Neuronal stem cell (in vitro differentiated cells): ENCODE measurements around the gene SLC25A11.

Experiments used
- DNase-seq: peaks from one replicate; pipeline ENCODE4 v3.0.0-alpha.2; 2013; ENCODE audit warnings: low spot score
- H2AFZ ChIP-seq: one replicate; pipeline ENCODE4 v1.6.1; 2013; ENCODE audit warnings: mild to moderate bottlenecking, low read length, inconsistent platforms
- H2AK5ac ChIP-seq: 2 replicates; pipeline ENCODE4 v1.6.1; 2013; ENCODE audit warnings: low read depth, mild to moderate bottlenecking, inconsistent platforms, low read length, moderate library complexity, mixed read lengths
- H2BK120ac ChIP-seq: 2 replicates; pipeline ENCODE4 v1.6.1; 2013; ENCODE audit warnings: low read depth, mild to moderate bottlenecking, inconsistent platforms, low read length, moderate library complexity, mixed read lengths
- H2BK12ac ChIP-seq: one replicate; pipeline ENCODE4 v1.6.1; 2013; ENCODE audit warnings: low read length, inconsistent platforms
- H2BK15ac ChIP-seq: 2 replicates; pipeline ENCODE4 v1.6.1; 2013; ENCODE audit warnings: mild to moderate bottlenecking, low read length, inconsistent platforms, mixed read lengths
- H2BK5ac ChIP-seq: one replicate; pipeline ENCODE4 v1.6.1; 2013; ENCODE audit warnings: inconsistent platforms, mild to moderate bottlenecking, low read length, moderate library complexity
- H3K14ac ChIP-seq: one replicate; pipeline ENCODE4 v1.6.1; 2013; ENCODE audit warnings: low read length, inconsistent platforms
- H3K18ac ChIP-seq: 2 replicates; pipeline ENCODE4 v1.6.1; 2013; ENCODE audit warnings: low read length, inconsistent platforms
- H3K23ac ChIP-seq: 2 replicates; pipeline ENCODE4 v1.6.1; 2013; ENCODE audit warnings: low read depth, mild to moderate bottlenecking, mixed read lengths, low read length, inconsistent platforms; ENCODE audit not compliant: poor library complexity
- H3K27ac ChIP-seq: replicated peaks from 3 replicates; pipeline ENCODE4 v1.5.1; 2013; ENCODE audit warnings: low read length, inconsistent platforms
- H3K27me3 ChIP-seq, 3 experiments: 2 replicates each; pipeline ENCODE4 v1.6.1; 2013; ENCODE audit warnings: low read length in 3 of 3, mild to moderate bottlenecking in 2 of 3, inconsistent platforms in 1 of 3, low read depth in 1 of 3, mixed read lengths in 1 of 3, moderate library complexity in 1 of 3; ENCODE audit not compliant: control insufficient read depth in 3 of 3, insufficient read depth in 3 of 3
- H3K36me3 ChIP-seq, 2 donors: replicated peaks in 1 of 2; 2 replicates each; pipeline ENCODE4 v1.6.1; 2013; ENCODE audit warnings: low read length in 2 of 2; ENCODE audit not compliant: control insufficient read depth in 2 of 2, insufficient read depth in 2 of 2
- H3K4ac ChIP-seq: 2 replicates; pipeline ENCODE4 v1.6.1; 2013; ENCODE audit warnings: inconsistent platforms, mild to moderate bottlenecking, low read length, moderate library complexity
- H3K4me1 ChIP-seq, 2 donors: 1 replicate in 1 of 2; 2 replicates in 1 of 2; pipeline ENCODE4 v1.6.1; 2013; ENCODE audit warnings: low read length in 2 of 2, low read depth in 1 of 2; ENCODE audit not compliant: control insufficient read depth in 2 of 2, insufficient read depth in 1 of 2
- H3K4me2 ChIP-seq: one replicate; pipeline ENCODE4 v1.6.1; 2013; ENCODE audit warnings: mild to moderate bottlenecking, low read length, inconsistent platforms; ENCODE audit not compliant: insufficient read depth, poor library complexity, severe bottlenecking
- H3K4me3 ChIP-seq, 2 donors: 2 replicates each; pipeline ENCODE4 v1.5.1; 2013; ENCODE audit warnings: low read length in 2 of 2, mild to moderate bottlenecking in 2 of 2, inconsistent platforms in 1 of 2, moderate library complexity in 1 of 2
- H3K79me1 ChIP-seq: one replicate; pipeline ENCODE4 v1.6.1; 2013; ENCODE audit warnings: low read depth, mild to moderate bottlenecking, inconsistent platforms, low read length, moderate library complexity
- H3K9ac ChIP-seq: one replicate; pipeline ENCODE4 v1.6.1; 2013; ENCODE audit warnings: mild to moderate bottlenecking, low read depth, low read length, inconsistent platforms; ENCODE audit not compliant: poor library complexity
- H3K9me3 ChIP-seq, 2 donors: replicated peaks in 1 of 2; 2 replicates each; pipeline versions ENCODE3 to v1.6.1; 2013; ENCODE audit warnings: low read length in 2 of 2, mild to moderate bottlenecking in 2 of 2, inconsistent platforms in 1 of 2, low read depth in 1 of 2, mixed read lengths in 1 of 2, moderate library complexity in 1 of 2; ENCODE audit not compliant: control insufficient read depth in 2 of 2, insufficient read depth in 1 of 2
- H4K8ac ChIP-seq: one replicate; pipeline ENCODE4 v1.6.1; 2013; ENCODE audit warnings: low read depth, mild to moderate bottlenecking, inconsistent platforms, low read length, moderate library complexity
- H4K91ac ChIP-seq: one replicate; pipeline ENCODE4 v1.6.1; 2013; ENCODE audit warnings: low read length, low read depth, mild to moderate bottlenecking, inconsistent platforms; ENCODE audit not compliant: poor library complexity
- WGBS, 2 donors: extraction: QIAGEN DNeasy Blood & Tissue Kit; methylation state at CpG; one replicate each; pipeline ENCODE4 v1.1.7; 2013; ENCODE audit warnings: missing lambda C conversion rate in 2 of 2, mixed read lengths in 1 of 2; ENCODE audit not compliant: insufficient read length in 2 of 2, insufficient replicate concordance in 1 of 2; ENCODE audit errors: extremely low coverage in 2 of 2; 5-methylcytosine and 5-hydroxymethylcytosine counted together

Gene SLC25A11

GRCh38 chr17:4939546-4939795 is 375 bp downstream of the SLC25A11 start:
- Histone ChIP-seq H2BK120ac (peak overlapping the region; percentile 65), H3K14ac (peak overlapping the region; percentile 42), H4K8ac (no peak overlapping the region), H3K4me3 (peak overlapping the region; percentile 93 to 95), H2AFZ (peak overlapping the region; percentile 90), H3K4me1 (peaks cover 9 to 12% of the 10 kb centered on the region in 2 donors), H3K23ac (peak overlapping the region; percentile 87), H2AK5ac (peak overlapping the region; percentile 58), H3K18ac (peak overlapping the region; percentile 95), H2BK15ac (peak overlapping the region; percentile 89), H3K9ac (peak overlapping the region; percentile 94), H4K91ac (no peak overlapping the region), H3K4me2 (peak overlapping the region; percentile 95), H3K4ac (peak overlapping the region; percentile 53), H3K27me3 (no peaks in the 10 kb centered on the region), H3K79me1 (peaks cover 19% of the 10 kb centered on the region), H3K36me3 (peaks cover 39 to 63% of the 10 kb centered on the region in 2 donors), H3K27ac (peak overlapping the region; percentile 95), H2BK5ac (peak overlapping the region; percentile 8), H2BK12ac (no peak overlapping the region), H3K9me3 (no peaks in the 10 kb centered on the region)
- no CpG with 5 or more reads among the region's 16 CpGs for WGBS, 2 donors
- no peak for DNase-seq

DNA sequence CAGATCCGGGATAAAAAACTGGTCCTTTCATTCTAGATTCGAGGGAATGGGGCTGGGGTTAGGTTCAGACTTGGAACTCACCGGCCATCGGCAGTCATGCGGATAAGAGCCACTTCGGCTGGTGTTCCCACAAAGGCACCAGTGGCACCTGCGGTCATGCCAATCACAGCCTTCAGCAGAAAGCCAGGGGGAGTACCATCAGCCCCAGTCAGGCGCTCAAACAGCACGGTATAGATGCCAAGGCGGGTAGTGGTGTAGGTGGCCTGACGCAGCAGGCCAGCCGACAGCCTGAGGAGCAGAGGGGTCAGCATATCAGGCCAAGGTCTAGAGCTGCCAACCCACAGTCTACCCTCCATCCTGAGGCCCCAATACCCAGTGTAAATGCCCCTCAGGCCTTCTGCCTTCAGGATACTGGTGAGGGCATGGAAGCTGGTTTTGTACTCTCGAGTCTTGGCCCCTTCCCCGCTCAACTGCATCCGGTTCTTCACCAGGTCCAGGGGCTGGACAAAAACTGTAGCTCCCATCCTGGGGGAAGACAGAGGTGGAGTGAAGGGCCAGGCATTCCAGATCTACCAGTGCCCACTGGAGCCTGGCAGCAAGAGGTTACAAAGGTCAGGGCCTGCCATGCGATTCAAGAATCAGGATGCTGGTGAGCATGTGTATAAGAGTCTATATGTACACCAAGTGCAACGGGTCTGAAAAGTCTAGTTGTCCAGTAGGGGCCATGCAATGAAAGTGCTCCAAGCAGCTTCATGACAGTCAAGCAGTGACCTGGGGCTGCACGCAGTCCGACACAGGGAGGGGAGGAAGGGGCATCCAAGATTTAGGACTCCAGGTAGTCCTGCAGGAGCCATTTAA is 929 bp downstream of the SLC25A11 start:
- Histone ChIP-seq H3K9me3 (no peaks in the 10 kb centered on the region), H4K91ac (no peak overlapping the region), H2AFZ (peak overlapping the region; percentile 90), H3K27ac (peak overlapping the region; percentile 95), H3K4ac (no peak overlapping the region), H3K4me1 (peaks cover 11 to 12% of the 10 kb centered on the region in 2 donors), H3K36me3 (peaks cover 35 to 58% of the 10 kb centered on the region in 2 donors), H3K14ac (no peak overlapping the region), H3K9ac (peak overlapping the region; percentile 94), H2BK12ac (no peak overlapping the region), H2AK5ac (peak overlapping the region; percentile 58), H3K4me3 (peak overlapping the region; percentile 93 to 95), H2BK15ac (peak overlapping the region; percentile 89), H3K23ac (peak overlapping the region; percentile 87), H3K27me3 (no peaks in the 10 kb centered on the region), H3K18ac (peak overlapping the region; percentile 95), H2BK5ac (peak overlapping the region; percentile 8), H3K4me2 (peak overlapping the region; percentile 95), H2BK120ac (peak overlapping the region; percentile 65), H3K79me1 (peaks cover 19% of the 10 kb centered on the region), H4K8ac (no peak overlapping the region)
- DNase-seq = no peak
- WGBS, 2 donors = no CpG with 5 or more reads among the region's 19 CpGs

GRCh38 chr17:4938069-4938491 is 1.8 kb downstream of the SLC25A11 start:
- H3K9ac ChIP-seq = peak overlapping the region; percentile 56
- no peak overlapping the region for H3K4ac ChIP-seq
- no peak overlapping the region for H2BK120ac ChIP-seq
- peak overlapping the region; percentile 73 for H4K91ac ChIP-seq
- peak overlapping the region in 1 of 2 donors; percentile 93 for H3K4me3 ChIP-seq
- peaks cover 11 to 12% of the 10 kb centered on the region in 2 donors for H3K4me1 ChIP-seq
- no peak overlapping the region for H2BK12ac ChIP-seq
- no peak overlapping the region for H3K4me2 ChIP-seq
- H4K8ac ChIP-seq = no peak overlapping the region
- H2AK5ac ChIP-seq = no peak overlapping the region
- peak overlapping the region; percentile 43 for H2BK5ac ChIP-seq
- WGBS, 2 donors = no CpG with 5 or more reads among the region's 11 CpGs
- H3K36me3 ChIP-seq = peaks cover 29 to 49% of the 10 kb centered on the region in 2 donors
- peak overlapping the region; percentile 23 for H3K23ac ChIP-seq
- H3K9me3 ChIP-seq = no peaks in the 10 kb centered on the region
- peaks cover 17% of the 10 kb centered on the region for H3K79me1 ChIP-seq
- no peaks in the 10 kb centered on the region for H3K27me3 ChIP-seq
- H2AFZ ChIP-seq = no peak overlapping the region
- no peak for DNase-seq
- no peak overlapping the region for H3K18ac ChIP-seq
- no peak overlapping the region for H3K27ac ChIP-seq
- H2BK15ac ChIP-seq = peak overlapping the region; percentile 25
- no peak overlapping the region for H3K14ac ChIP-seq

GRCh38 chr17:4937553-4937952 is 2.3 kb downstream of the SLC25A11 start:
- no peak overlapping the region for H3K9ac ChIP-seq
- no peaks in the 10 kb centered on the region for H3K27me3 ChIP-seq
- no peak overlapping the region for H3K4me2 ChIP-seq
- H4K8ac ChIP-seq = no peak overlapping the region
- H2BK15ac ChIP-seq = no peak overlapping the region
- DNase-seq = no peak
- H3K27ac ChIP-seq = no peak overlapping the region
- no peak overlapping the region for H2BK120ac ChIP-seq
- peaks cover 11 to 12% of the 10 kb centered on the region in 2 donors for H3K4me1 ChIP-seq
- no peak overlapping the region for H4K91ac ChIP-seq
- no peak overlapping the region for H3K4me3 ChIP-seq
- H3K79me1 ChIP-seq = peaks cover 17% of the 10 kb centered on the region
- H2AK5ac ChIP-seq = no peak overlapping the region
- H3K23ac ChIP-seq = no peak overlapping the region
- no peaks in the 10 kb centered on the region for H3K9me3 ChIP-seq
- no peak overlapping the region for H3K4ac ChIP-seq
- H3K18ac ChIP-seq = no peak overlapping the region
- no peak overlapping the region for H3K14ac ChIP-seq
- peaks cover 24 to 44% of the 10 kb centered on the region in 2 donors for H3K36me3 ChIP-seq
- peak overlapping the region; percentile 43 for H2BK5ac ChIP-seq
- no peak overlapping the region for H2BK12ac ChIP-seq
- no CpG with 5 or more reads among the region's 16 CpGs for WGBS, 2 donors
- no peak overlapping the region for H2AFZ ChIP-seq
